HEK293T (cell line): ENCODE results near the gene SRRM3.

Experiments
- CTCF ChIA-PET: fragments of 350-600 bp; formaldehyde crosslinking; extraction: SDS; loops from one replicate; lab custom pipeline; 2021; ENCODE audit warnings: antibody characterized with exemption, inconsistent platforms; lab: Yijun Ruan, JAX
- POLR2A ChIA-PET: fragments of 350-600 bp; formaldehyde crosslinking; extraction: SDS; loops from one replicate; lab custom pipeline; 2020; ENCODE audit warnings: antibody characterized with exemption, inconsistent platforms; lab: Yijun Ruan, JAX
- DNase-seq: peaks from one replicate; pipeline ENCODE4 v3.0.0; 2012; ENCODE audit warnings: mixed read lengths; ENCODE audit errors: extremely low spot score
- ARNT ChIP-seq: fragments of 450-650 bp; IDR thresholded peaks from 2 replicates; pipeline ENCODE4 v1.6.1; 2017; ENCODE audit warnings: mild to moderate bottlenecking
- BHLHE40 ChIP-seq: fragments of 450-650 bp; IDR thresholded peaks from 2 replicates; pipeline ENCODE4 v1.6.1; 2016; ENCODE audit warnings: mild to moderate bottlenecking, moderate library complexity, borderline replicate concordance
- CTBP1 ChIP-seq: fragments of 450-650 bp; IDR thresholded peaks from 2 replicates; pipeline ENCODE4 v1.6.1; 2016; ENCODE audit warnings: borderline replicate concordance
- ELF4 ChIP-seq: fragments of 450-650 bp; IDR thresholded peaks from 2 replicates; pipeline ENCODE4 v1.6.1; 2017; ENCODE audit warnings: antibody characterized with exemption
- FOXA1 ChIP-seq: fragments of 450-650 bp; IDR thresholded peaks from 2 replicates; pipeline ENCODE4 v1.6.1; 2016; ENCODE audit warnings: mild to moderate bottlenecking
- FOXK2 ChIP-seq: fragments of 450-650 bp; IDR thresholded peaks from 2 replicates; pipeline ENCODE4 v1.6.1; 2016; ENCODE audit warnings: mild to moderate bottlenecking
- FOXM1 ChIP-seq: fragments of 450-650 bp; IDR thresholded peaks from 2 replicates; pipeline ENCODE4 v1.6.1; 2017; ENCODE audit warnings: mild to moderate bottlenecking, borderline replicate concordance
- HDGF ChIP-seq: fragments of 450-650 bp; IDR thresholded peaks from 2 replicates; pipeline ENCODE4 v1.6.1; 2017; ENCODE audit warnings: antibody characterized with exemption, borderline replicate concordance
- L3MBTL2 ChIP-seq: fragments of 450-650 bp; conservative IDR thresholded peaks from 2 replicates; pipeline ENCODE4 v1.6.1; 2016; ENCODE audit warnings: mild to moderate bottlenecking
- LEF1 ChIP-seq: fragments of 450-650 bp; IDR thresholded peaks from 2 replicates; pipeline ENCODE4 v1.6.1; 2017; ENCODE audit warnings: mild to moderate bottlenecking, borderline replicate concordance
- NFRKB ChIP-seq: fragments of 450-650 bp; IDR thresholded peaks from 2 replicates; pipeline ENCODE4 v1.6.1; 2016; ENCODE audit warnings: mild to moderate bottlenecking, moderate library complexity
- PKNOX1 ChIP-seq: fragments of 450-650 bp; IDR thresholded peaks from 2 replicates; pipeline ENCODE4 v1.6.1; 2016
- SP1 ChIP-seq: fragments of 450-650 bp; IDR thresholded peaks from 2 replicates; pipeline ENCODE4 v1.6.1; 2017
- SUZ12 ChIP-seq: fragments of 450-650 bp; IDR thresholded peaks from 2 replicates; pipeline ENCODE4 v1.6.1; 2016; ENCODE audit warnings: mild to moderate bottlenecking
- TARDBP ChIP-seq: fragments of 450-650 bp; IDR thresholded peaks from 2 replicates; pipeline ENCODE4 v1.6.1; 2016
- ZNF384 ChIP-seq: fragments of 450-650 bp; IDR thresholded peaks from 2 replicates; pipeline ENCODE4 v1.6.1; 2016

The SRRM3 gene

GRCh38 chr7:76230214-76230613 is 28.5 kb downstream of the SRRM3 start:
- DNase-seq = no peak
- CTCF ChIA-PET = no interaction called here
- TF ChIP-seq FOXK2 = no peak
- TF ChIP-seq ELF4 = no peak
- TF ChIP-seq ARNT = no peak
- no peak for TF ChIP-seq L3MBTL2
- TF ChIP-seq FOXA1 = no peak
- TF ChIP-seq SUZ12 = no peak
- no peak for TF ChIP-seq NFRKB
- no peak for TF ChIP-seq HDGF
- no peak for TF ChIP-seq LEF1
- POLR2A ChIA-PET = no interaction called here

- POLR2A ChIA-PET = no interaction called here
- CTCF ChIA-PET = no interaction called here
- TF ChIP-seq SP1 (no peak), FOXM1 (no peak), ELF4 (no peak), FOXK2 (no peak), TARDBP (no peak), ZNF384 (no peak)
Measured at GRCh38 chr7:76231071-76231470, 29.4 kb downstream of the SRRM3 start.

GRCh38 chr7:76231583-76231982 is 29.9 kb downstream of the SRRM3 start:
- CTCF ChIA-PET = no interaction called here
- DNase-seq = no peak
- POLR2A ChIA-PET = no interaction called here
- TF ChIP-seq ARNT (no peak), SP1 (no peak), NFRKB (no peak), TARDBP (no peak), ZNF384 (no peak), FOXM1 (no peak), HDGF (no peak), LEF1 (no peak), FOXK2 (no peak), ELF4 (no peak), SUZ12 (no peak), FOXA1 (no peak), PKNOX1 (no peak), BHLHE40 (no peak), L3MBTL2 (no peak), CTBP1 (no peak)

More at GRCh38 chr7:76231071-76231470, 29.4 kb downstream of the SRRM3 start:
- DNase-seq = no peak

GRCh38 chr7:76232698-76233097 is 31.0 kb downstream of the SRRM3 start:
- ChIA-PET CTCF (no interaction called here), POLR2A (no interaction called here)
- TF ChIP-seq ARNT (no peak), NFRKB (no peak), CTBP1 (no peak), LEF1 (no peak), TARDBP (no peak), L3MBTL2 (no peak), HDGF (no peak), BHLHE40 (no peak), SUZ12 (no peak), PKNOX1 (no peak)
- no peak for DNase-seq

- ChIA-PET CTCF (interaction anchor here (0.6 kb wide), 1 partner anchor 24 kb away, joined by 3 read pairs; no protein-coding TSS in a partner anchor), POLR2A (interaction anchor here (0.6 to 1.6 kb wide), 2 partner anchors 67 to 84 kb away, joined by 3 to 4 read pairs; no protein-coding TSS in a partner anchor)
- TF ChIP-seq NFRKB (no peak), ZNF384 (no peak), FOXA1 (no peak), CTBP1 (no peak), ELF4 (no peak), TARDBP (no peak), L3MBTL2 (no peak), FOXK2 (no peak), SUZ12 (no peak), SP1 (no peak), BHLHE40 (no peak), FOXM1 (no peak), LEF1 (no peak), PKNOX1 (no peak), HDGF (no peak), ARNT (no peak)
- no peak for DNase-seq
Measured at GRCh38 chr7:76233538-76234281, 32.0 kb downstream of the SRRM3 start.

GRCh38 chr7:76234282-76234584 is 32.5 kb downstream of the SRRM3 start:
- ChIA-PET POLR2A (interaction anchor here (1.6 kb wide), 1 partner anchor 84 kb away, joined by 4 read pairs; no protein-coding TSS in a partner anchor), CTCF (interaction anchor here (0.6 kb wide), 1 partner anchor 25 kb away, joined by 3 read pairs; no protein-coding TSS in a partner anchor)
- no peak for DNase-seq
- TF ChIP-seq BHLHE40 (no peak), FOXM1 (no peak), PKNOX1 (no peak), TARDBP (no peak), HDGF (no peak), CTBP1 (no peak), FOXA1 (no peak), NFRKB (no peak), SUZ12 (no peak), L3MBTL2 (no peak), ARNT (no peak), FOXK2 (no peak), SP1 (no peak), ZNF384 (no peak), ELF4 (no peak), LEF1 (no peak)
